ENCODE measurements around the gene PVRIG.
A peak's percentile ranks its signal among the peaks of the same experiment; 100 is the strongest.
"Not testable (repeated sequence)": the region's sequence is repeated elsewhere in the genome, so short reads cannot be mapped to it uniquely, and the experiment has no call there.

Gene PVRIG

GRCh38 chr7:100270046-100270918 is 50.5 kb downstream of the PVRIG start:
- not testable (repeated sequence) for DNase-seq, H3K9me3 Mint-ChIP-seq, ATAC-seq, H3K27me3 Mint-ChIP-seq
- Mint-ChIP-seq H3K27ac (peak overlapping the region in 1 of 2 donors; percentile 34), H3K4me3 (peak overlapping the region; percentile 79 to 80), H3K4me1 (peaks cover 37% of the 10 kb centered on the region)
